OCI-LY1 (cell line): Measurements from ENCODE around the gene CCDC116.

Experiments
- EZH2 ChIP-seq: fragments of 200-600 bp; sonication (generic), shearing (Covaris generic); IDR thresholded peaks from 2 replicates; pipeline ENCODE4 v1.8.0; 2017; ENCODE audit warnings: borderline replicate concordance, mixed run types, mild to moderate bottlenecking, antibody characterized with exemption, low read length, moderate library complexity, mixed read lengths
- TF ChIP-seq, protein P1 (sequence below): fragments of 200-600 bp; sonication (generic), shearing (Covaris generic); IDR thresholded peaks from 2 replicates; pipeline ENCODE4 v1.5.1; 2017; ENCODE audit warnings: mild to moderate bottlenecking, antibody characterized with exemption, low read length, moderate library complexity, mixed read lengths

- TF ChIP-seq, protein P1, sequence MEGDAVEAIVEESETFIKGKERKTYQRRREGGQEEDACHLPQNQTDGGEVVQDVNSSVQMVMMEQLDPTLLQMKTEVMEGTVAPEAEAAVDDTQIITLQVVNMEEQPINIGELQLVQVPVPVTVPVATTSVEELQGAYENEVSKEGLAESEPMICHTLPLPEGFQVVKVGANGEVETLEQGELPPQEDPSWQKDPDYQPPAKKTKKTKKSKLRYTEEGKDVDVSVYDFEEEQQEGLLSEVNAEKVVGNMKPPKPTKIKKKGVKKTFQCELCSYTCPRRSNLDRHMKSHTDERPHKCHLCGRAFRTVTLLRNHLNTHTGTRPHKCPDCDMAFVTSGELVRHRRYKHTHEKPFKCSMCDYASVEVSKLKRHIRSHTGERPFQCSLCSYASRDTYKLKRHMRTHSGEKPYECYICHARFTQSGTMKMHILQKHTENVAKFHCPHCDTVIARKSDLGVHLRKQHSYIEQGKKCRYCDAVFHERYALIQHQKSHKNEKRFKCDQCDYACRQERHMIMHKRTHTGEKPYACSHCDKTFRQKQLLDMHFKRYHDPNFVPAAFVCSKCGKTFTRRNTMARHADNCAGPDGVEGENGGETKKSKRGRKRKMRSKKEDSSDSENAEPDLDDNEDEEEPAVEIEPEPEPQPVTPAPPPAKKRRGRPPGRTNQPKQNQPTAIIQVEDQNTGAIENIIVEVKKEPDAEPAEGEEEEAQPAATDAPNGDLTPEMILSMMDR = no peak
- no peak for TF ChIP-seq EZH2
Observed at GRCh38 chr22:21631025-21631424, 1.5 kb upstream of the CCDC116 start.
